SU-DHL-6 (cell line): Measurements from ENCODE around the gene NELL2.

Experiments used
- H2AFZ ChIP-seq: fragments of 200-600 bp; sonication (generic); 2 replicates; pipeline ENCODE4 v1.6.1; 2014; ENCODE audit warnings: low read depth, mild to moderate bottlenecking, moderate library complexity, mixed read lengths, antibody characterized with exemption, low read length; ENCODE audit not compliant: severe bottlenecking
- H3F3A ChIP-seq: fragments of 200-600 bp; shearing (Covaris generic); 2 replicates; pipeline ENCODE4 v1.6.0; 2016; ENCODE audit warnings: antibody characterized with exemption, mild to moderate bottlenecking; ENCODE audit not compliant: insufficient read depth
- H3K27ac ChIP-seq: fragments of 200-600 bp; sonication (generic); 2 replicates; pipeline ENCODE4 v1.5.1; 2016; ENCODE audit warnings: low read depth, mild to moderate bottlenecking, low read length, moderate library complexity, mixed read lengths
- H3K27me3 ChIP-seq: fragments of 200-600 bp; sonication (generic), shearing (Covaris generic); 2 replicates; pipeline ENCODE4 v1.6.0; 2014; ENCODE audit warnings: mild to moderate bottlenecking, low read length
- H3K36me3 ChIP-seq: fragments of 200-600 bp; sonication (generic); 2 replicates; pipeline ENCODE4 v1.6.1; 2014; ENCODE audit warnings: mild to moderate bottlenecking, low read length, mixed read lengths
- H3K4me2 ChIP-seq: fragments of 300-600, 200-600 bp; shearing (Covaris generic), sonication (generic); 2 replicates; pipeline ENCODE4 v1.6.0; 2014; ENCODE audit warnings: low read length, low read depth, mild to moderate bottlenecking; ENCODE audit not compliant: poor library complexity, severe bottlenecking
- H3K4me3 ChIP-seq: fragments of 200-600 bp; sonication (generic); 2 replicates; pipeline ENCODE4 v1.5.1; 2014; ENCODE audit warnings: antibody characterized with exemption, low read length, mild to moderate bottlenecking, mixed read lengths; ENCODE audit not compliant: insufficient read depth, poor library complexity, severe bottlenecking
- H3K79me2 ChIP-seq: fragments of 200-600 bp; sonication (generic); 2 replicates; pipeline ENCODE4 v1.6.1; 2014; ENCODE audit warnings: mild to moderate bottlenecking, low read length, moderate library complexity; ENCODE audit not compliant: insufficient read depth
- H3K9ac ChIP-seq: fragments of 200-600 bp; sonication (generic); 2 replicates; pipeline ENCODE4 v1.7.0; 2014; ENCODE audit warnings: mild to moderate bottlenecking, low read length
- H3K9me2 ChIP-seq: fragments of 200-600 bp; sonication (generic); replicated peaks from 2 replicates; pipeline ENCODE4 v1.6.1; 2014; ENCODE audit warnings: low read length; ENCODE audit not compliant: insufficient read depth
- H3K9me3 ChIP-seq: fragments of 200-600 bp; sonication (generic); 2 replicates; pipeline ENCODE4 v1.6.1; 2014; ENCODE audit warnings: low read length, mixed read lengths; ENCODE audit not compliant: insufficient read depth
- H4K20me1 ChIP-seq: fragments of 200-600 bp; sonication (generic); 2 replicates; pipeline ENCODE4 v1.6.1; 2014; ENCODE audit warnings: low read depth, mild to moderate bottlenecking, antibody characterized with exemption, low read length, moderate library complexity, mixed read lengths
- CTCF ChIP-seq: fragments of 200-600 bp; sonication (generic); IDR thresholded peaks from one replicate; pipeline ENCODE4 v1.5.1; 2017; ENCODE audit warnings: antibody characterized with exemption, mild to moderate bottlenecking, low read length, moderate library complexity; ENCODE audit not compliant: insufficient read depth, poor library complexity, severe bottlenecking
- EZH2phosphoT487 ChIP-seq: fragments of 200-600 bp; sonication (generic), shearing (Covaris generic); conservative IDR thresholded peaks from 2 replicates; pipeline ENCODE4 v1.6.1; 2018; ENCODE audit warnings: mild to moderate bottlenecking, antibody characterized with exemption, low read length, moderate library complexity, mixed read lengths

Gene NELL2

GRCh38 chr12:44846826-44847225 lies 29.3 kb downstream of the NELL2 start:
- Histone ChIP-seq H4K20me1 (no peaks in the 10 kb centered on the region), H3K4me2 (peak overlapping the region; percentile 80), H3K9ac (peak overlapping the region; percentile 51), H3K4me3 (no peak overlapping the region), H3K79me2 (peaks cover 9% of the 10 kb centered on the region; the same call in 1 of the 2 replicates), H3K9me2 (no peaks in the 10 kb centered on the region), H3K9me3 (no peaks in the 10 kb centered on the region), H3F3A (peaks cover 29% of the 10 kb centered on the region), H3K27ac (peak overlapping the region; percentile 96), H2AFZ (no peak overlapping the region), H3K36me3 (no peaks in the 10 kb centered on the region), H3K27me3 (no peaks in the 10 kb centered on the region)
- TF ChIP-seq EZH2phosphoT487 (no peak), CTCF (no peak)

- no peak overlapping the region for H3K9ac ChIP-seq
- peaks cover 4% of the 10 kb centered on the region; the same call in 1 of the 2 replicates for H3K79me2 ChIP-seq
Observed at GRCh38 chr12:44842669-44843068, 33.4 kb downstream of the NELL2 start.

GRCh38 chr12:44839785-44840184 lies 36.3 kb downstream of the NELL2 start:
- Histone ChIP-seq H3K27me3 (no peaks in the 10 kb centered on the region), H3K36me3 (no peaks in the 10 kb centered on the region), H3K4me2 (no peak overlapping the region), H4K20me1 (no peaks in the 10 kb centered on the region), H3K9me2 (no peaks in the 10 kb centered on the region), H3K9ac (no peak overlapping the region), H3K4me3 (no peak overlapping the region), H2AFZ (no peak overlapping the region), H3K79me2 (no peaks in the 10 kb centered on the region), H3F3A (no peaks in the 10 kb centered on the region), H3K27ac (no peak overlapping the region), H3K9me3 (no peaks in the 10 kb centered on the region)
- no peak for TF ChIP-seq EZH2phosphoT487

More at GRCh38 chr12:44842669-44843068, 33.4 kb downstream of the NELL2 start:
- Histone ChIP-seq H4K20me1 (no peaks in the 10 kb centered on the region), H3K27ac (no peak overlapping the region), H3K4me3 (no peak overlapping the region), H3K4me2 (no peak overlapping the region), H3K36me3 (no peaks in the 10 kb centered on the region), H3F3A (peaks cover 9% of the 10 kb centered on the region; the same call in 1 of the 2 replicates), H2AFZ (no peak overlapping the region), H3K27me3 (no peaks in the 10 kb centered on the region), H3K9me2 (no peaks in the 10 kb centered on the region), H3K9me3 (no peaks in the 10 kb centered on the region)
- no peak for TF ChIP-seq EZH2phosphoT487
- TF ChIP-seq CTCF, result no peak

GRCh38 chr12:44837114-44837755 lies 38.9 kb downstream of the NELL2 start:
- Histone ChIP-seq H3K27me3 (no peaks in the 10 kb centered on the region), H3K9ac (no peak overlapping the region), H3K4me2 (no peak overlapping the region), H3K9me2 (no peaks in the 10 kb centered on the region), H3K9me3 (no peaks in the 10 kb centered on the region), H3F3A (no peaks in the 10 kb centered on the region), H2AFZ (no peak overlapping the region), H4K20me1 (no peaks in the 10 kb centered on the region), H3K4me3 (no peak overlapping the region), H3K79me2 (no peaks in the 10 kb centered on the region), H3K27ac (no peak overlapping the region), H3K36me3 (no peaks in the 10 kb centered on the region)
- no peak for TF ChIP-seq CTCF
